Glutamatergic neuron (in vitro differentiated cells): Measurements from ENCODE around the gene INSYN1. TPM values are rescaled to one million over a fixed set of nuclear protein-coding genes. Genes with fewer than 3 reads are reported as not detected.
A peak's percentile ranks its signal among the peaks of the same experiment; 100 is the strongest.

Experiments
- DNase-seq: peaks from one replicate; pipeline ENCODE4 v3.0.0; 2022
- H3K27ac Mint-ChIP-seq: one replicate; pipeline ENCODE4 v1.8.0; 2020; ENCODE audit warnings: mild to moderate bottlenecking, mixed read lengths, inconsistent platforms; ENCODE audit not compliant: unreplicated experiment
- H3K27me3 Mint-ChIP-seq: one replicate; pipeline ENCODE4 v1.8.0; 2020; ENCODE audit warnings: mild to moderate bottlenecking, moderate library complexity, mixed read lengths, inconsistent platforms; ENCODE audit not compliant: unreplicated experiment
- H3K36me3 Mint-ChIP-seq: one replicate; pipeline ENCODE4 v1.8.0; 2020; ENCODE audit warnings: mild to moderate bottlenecking, mixed read lengths, inconsistent platforms; ENCODE audit not compliant: unreplicated experiment
- H3K4me1 Mint-ChIP-seq: one replicate; pipeline ENCODE4 v1.8.0; 2020; ENCODE audit warnings: mild to moderate bottlenecking, low read depth, mixed read lengths, inconsistent platforms; ENCODE audit not compliant: unreplicated experiment
- H3K4me3 Mint-ChIP-seq: one replicate; pipeline ENCODE4 v1.8.0; 2020; ENCODE audit warnings: mild to moderate bottlenecking, mixed read lengths, inconsistent platforms; ENCODE audit not compliant: unreplicated experiment
- H3K9me3 Mint-ChIP-seq: one replicate; pipeline ENCODE4 v1.8.0; 2020; ENCODE audit warnings: mild to moderate bottlenecking, moderate library complexity, mixed read lengths, inconsistent platforms; ENCODE audit not compliant: unreplicated experiment
- CTCF ChIP-seq: fragments of 200-600 bp; sonication (generic); IDR thresholded peaks from one replicate; pipeline ENCODE4 v1.5.0; 2021; ENCODE audit not compliant: partially characterized antibody, unreplicated experiment
- total RNA-seq: library from RNA; stranded (reverse); fragmentation: NEBNext Ultra II Directional; extraction: Animal tissue kit (Norgen Biotek cat#: 25700); gene quantifications from one replicate; pipeline ENCODE4 v1.2.1, GENCODE V29; 2021; ENCODE audit not compliant: unreplicated experiment

INSYN1 gene
- total RNA-seq, 1 donor from 2014 or later = 86.6 TPM

- no peak for TF ChIP-seq CTCF
- peaks cover 8% of the 10 kb centered on the region for H3K9me3 Mint-ChIP-seq
- peaks cover 28% of the 10 kb centered on the region for H3K4me1 Mint-ChIP-seq
- no peak overlapping the region for H3K27ac Mint-ChIP-seq
- H3K27me3 Mint-ChIP-seq = peaks cover 6% of the 10 kb centered on the region
- DNase-seq = no peak
- no peaks in the 10 kb centered on the region for H3K36me3 Mint-ChIP-seq
- H3K4me3 Mint-ChIP-seq = no peak overlapping the region
These were observed 30.7 kb downstream of the INSYN1 start for GRCh38 chr15:73722425-73722824.

GRCh38 chr15:73718694-73719093 is 34.5 kb downstream of the INSYN1 start:
- H3K27me3 Mint-ChIP-seq = no peaks in the 10 kb centered on the region
- H3K27ac Mint-ChIP-seq = peak overlapping the region; percentile 78
- TF ChIP-seq CTCF = no peak
- H3K4me1 Mint-ChIP-seq = peaks cover 22% of the 10 kb centered on the region
- H3K9me3 Mint-ChIP-seq = peaks cover 3% of the 10 kb centered on the region
- H3K4me3 Mint-ChIP-seq = no peak overlapping the region
- no peaks in the 10 kb centered on the region for H3K36me3 Mint-ChIP-seq
- no peak for DNase-seq

GRCh38 chr15:73717802-73718201 is 35.3 kb downstream of the INSYN1 start:
- Mint-ChIP-seq H3K4me1 (peaks cover 15% of the 10 kb centered on the region), H3K36me3 (no peaks in the 10 kb centered on the region), H3K27me3 (no peaks in the 10 kb centered on the region), H3K27ac (no peak overlapping the region), H3K4me3 (no peak overlapping the region), H3K9me3 (peaks cover 3% of the 10 kb centered on the region)
- TF ChIP-seq CTCF = no peak
- no peak for DNase-seq

- no peak for DNase-seq
- peaks cover 5% of the 10 kb centered on the region for H3K9me3 Mint-ChIP-seq
- no peaks in the 10 kb centered on the region for H3K36me3 Mint-ChIP-seq
- peaks cover 12% of the 10 kb centered on the region for H3K4me1 Mint-ChIP-seq
- no peaks in the 10 kb centered on the region for H3K27me3 Mint-ChIP-seq
- no peak overlapping the region for H3K4me3 Mint-ChIP-seq
- H3K27ac Mint-ChIP-seq = no peak overlapping the region
- TF ChIP-seq CTCF = no peak
These were observed 35.9 kb downstream of the INSYN1 start for GRCh38 chr15:73717206-73717605.

GRCh38 chr15:73716417-73716816 is 36.7 kb downstream of the INSYN1 start:
- Mint-ChIP-seq H3K27me3 (no peaks in the 10 kb centered on the region), H3K9me3 (peaks cover 6% of the 10 kb centered on the region), H3K27ac (no peak overlapping the region), H3K36me3 (no peaks in the 10 kb centered on the region), H3K4me1 (peaks cover 12% of the 10 kb centered on the region), H3K4me3 (no peak overlapping the region)
- no peak for TF ChIP-seq CTCF
- no peak for DNase-seq
